GM12878 (cell line): ENCODE results near the gene ENO2. TPM values are rescaled to one million over a fixed set of nuclear protein-coding genes. Genes with fewer than 3 reads are reported as not detected.

Experiments used
- BCLAF1 ChIP-seq: fragments of 450-650 bp; IDR thresholded peaks from 2 replicates; pipeline ENCODE4 v1.6.1; 2017; ENCODE audit warnings: antibody characterized with exemption, mild to moderate bottlenecking, moderate library complexity
- BMI1 ChIP-seq: fragments of 450-650 bp; IDR thresholded peaks from 2 replicates; pipeline ENCODE4 v1.6.1; 2016; ENCODE audit warnings: mild to moderate bottlenecking, moderate library complexity, borderline replicate concordance
- BRCA1 ChIP-seq: IDR thresholded peaks from 2 replicates; pipeline ENCODE4 v1.6.1; 2011; ENCODE audit warnings: low read depth, low read length, improper control_type of control experiment
- CBFB ChIP-seq: IDR thresholded peaks from 2 replicates; pipeline ENCODE4 v1.6.1; 2016; ENCODE audit warnings: antibody characterized with exemption, low read depth
- CBX3 ChIP-seq: fragments of 200-600 bp; sonication (generic); IDR thresholded peaks from 2 replicates; pipeline ENCODE4 v1.6.1; 2016; ENCODE audit warnings: low read depth, borderline replicate concordance
- CEBPB ChIP-seq, 2 experiments: fragments of 150-350 bp in 1 of 2; IDR thresholded peaks; 2 replicates each; pipeline ENCODE4 v1.6.1; 2012 to 2014; ENCODE audit warnings: low read depth in 2 of 2, low read length in 2 of 2, borderline replicate concordance in 1 of 2, inconsistent platforms in 1 of 2
- CTCF ChIP-seq, 3 experiments: IDR thresholded peaks in 2 of 3; conservative IDR thresholded peaks in 1 of 3; 2 replicates each; pipeline ENCODE4 v1.5.1; 2011; ENCODE audit warnings: low read depth in 3 of 3, low read length in 3 of 3, mild to moderate bottlenecking in 3 of 3, control low read depth in 2 of 3, moderate library complexity in 2 of 3, inconsistent platforms in 1 of 3, mixed read lengths in 1 of 3; ENCODE audit not compliant: control insufficient read depth in 2 of 3, insufficient read depth in 1 of 3; ENCODE audit errors: extremely low read depth in 1 of 3
- ESRRA ChIP-seq: IDR thresholded peaks from 2 replicates; pipeline ENCODE4 v1.6.1; 2012; ENCODE audit warnings: mild to moderate bottlenecking, low read length, improper control_type of control experiment
- HCFC1 ChIP-seq: fragments of 150-350 bp; IDR thresholded peaks from 2 replicates; pipeline ENCODE4 v1.6.1; 2014; ENCODE audit warnings: low read length
- HDAC6 ChIP-seq: fragments of 200-600 bp; sonication (generic); IDR thresholded peaks from one replicate; pipeline ENCODE4 v1.8.0; 2017; ENCODE audit warnings: antibody characterized with exemption; ENCODE audit not compliant: unreplicated experiment
- IRF3 ChIP-seq: fragments of 450-650 bp; IDR thresholded peaks from 2 replicates; pipeline ENCODE4 v1.6.1; 2014; ENCODE audit warnings: mild to moderate bottlenecking
- JUNB ChIP-seq: IDR thresholded peaks from 2 replicates; pipeline ENCODE4 v1.6.1; 2016; ENCODE audit warnings: antibody characterized with exemption, mild to moderate bottlenecking
- JUND ChIP-seq: IDR thresholded peaks from 2 replicates; pipeline ENCODE4 v1.6.1; 2012; ENCODE audit warnings: low read depth, mild to moderate bottlenecking, low read length, improper control_type of control experiment, moderate library complexity
- KAT2A ChIP-seq: conservative IDR thresholded peaks from 2 replicates; pipeline ENCODE4 v1.6.1; 2011; ENCODE audit warnings: low read depth, low read length; ENCODE audit not compliant: control insufficient read depth
- PAX8 ChIP-seq: fragments of 450-650 bp; IDR thresholded peaks from 2 replicates; pipeline ENCODE4 v1.6.1; 2017; ENCODE audit warnings: mild to moderate bottlenecking, moderate library complexity
- RB1 ChIP-seq: fragments of 450-650 bp; formaldehyde crosslinking; IDR thresholded peaks from 2 replicates; pipeline ENCODE4 v1.6.1; 2017; ENCODE audit warnings: mild to moderate bottlenecking, borderline replicate concordance
- REST ChIP-seq: IDR thresholded peaks from 2 replicates; pipeline ENCODE4 v1.6.1; 2012; ENCODE audit warnings: mild to moderate bottlenecking, low read depth, low read length
- SP1 ChIP-seq: IDR thresholded peaks from one replicate; pipeline ENCODE4 v1.6.1; 2011; ENCODE audit warnings: low read depth, low read length
- SREBF1 ChIP-seq: IDR thresholded peaks from 2 replicates; pipeline ENCODE4 v1.6.1; 2012; ENCODE audit warnings: mild to moderate bottlenecking, low read length
- TCF3 ChIP-seq: IDR thresholded peaks from 2 replicates; pipeline ENCODE4 v1.6.1; 2012; ENCODE audit warnings: low read depth, mild to moderate bottlenecking, low read length, borderline replicate concordance; ENCODE audit not compliant: insufficient read depth
- ZBED1 ChIP-seq: IDR thresholded peaks from 2 replicates; pipeline ENCODE4 v1.6.1; 2016; ENCODE audit warnings: borderline replicate concordance
- polyA plus RNA-seq, 11 experiments: library from polyadenylated mRNA; depleted of rRNA in 4 of 11; unstranded in 6 of 11; stranded (reverse) in 5 of 11; fragments of >200 nt; fragmentation: Nextera tagmentation in 4 of 11; fragmentation: Illumina TruSeq in 1 of 11; extraction: Ambion mirVana in 4 of 11; extraction: Trizol in 1 of 11; gene quantifications; 1 replicate in 1 of 11; 2 replicates in 10 of 11; pipeline versions ENCODE4 v1.2.1 to v1.2.3, GENCODE V29; 2011 to 2016; ENCODE audit warnings: inconsistent platforms in 2 of 11, missing spikeins in 2 of 11, low read depth in 1 of 11
- total RNA-seq, 4 experiments: library from RNA; depleted of rRNA in 3 of 4; stranded (reverse); fragments of >200 nt in 3 of 4; fragmentation: Illumina TruSeq in 1 of 4; extraction: Trizol in 1 of 4; gene quantifications; 2 replicates each; pipeline versions ENCODE4 v1.2.1 to v1.2.3, GENCODE V29; 2013 to 2021

ENO2 gene
- total and polyA plus RNA-seq, 10 of the 15 experiments (the other 5 are each of a cell fraction or from before 2014, with no cell fraction given) = 24.8 to 196 (median 43.1) TPM

GRCh38 chr12:6950811-6951540 is 36.6 kb downstream of the ENO2 start, which contains the start of gene PTPN6 (continued):
- TF ChIP-seq IRF3 (no peak), CTCF (IDR thresholded peaks at IDR 0.05 in 2 of 3, conservative IDR thresholded peaks at IDR 0.05 in 1 of 3; ENCODE audit: control insufficient read depth in 2 of 3, extremely low read depth in 1 of 3, insufficient read depth in 1 of 3, low read depth in 3 of 3, low read length in 3 of 3) (no peak), BCLAF1 (0 out of 2 replicates have a peak, but pooled peaks have one; percentile 39), CBFB (no peak; the same call in 1 of the 2 replicates), CBX3 (no peak), CEBPB (IDR thresholded peaks at IDR 0.05; ENCODE audit: borderline replicate concordance in 1 of 2, low read depth in 2 of 2, low read length in 2 of 2) (no peak), ZBED1 (peak; percentile 13; the same call in 1 of the 2 replicates), BMI1 (no peak), HDAC6 (no peak), KAT2A (no peak), SP1 (no peak), SREBF1 (no peak), JUNB (no peak), TCF3 (no peak), BRCA1 (no peak), REST (no peak), HCFC1 (no peak), PAX8 (no peak), RB1 (no peak; the same call in 1 of the 2 replicates), JUND (no peak), ESRRA (no peak)
